H9 (cell line): ENCODE measurements around the gene RET. TPM values are rescaled to one million over a fixed set of nuclear protein-coding genes. Genes with fewer than 3 reads are reported as not detected.

Experiments used
- DNase-seq: peaks from one replicate; pipeline ENCODE4 v3.0.0-alpha.2; 2017
- H2AFZ ChIP-seq: one replicate; pipeline ENCODE4 v1.6.1; 2013; ENCODE audit warnings: mild to moderate bottlenecking, low read length, control low read depth, moderate library complexity
- H2AK5ac ChIP-seq: 2 replicates; pipeline ENCODE4 v1.6.1; 2013; ENCODE audit warnings: low read length, control low read depth, mixed read lengths; ENCODE audit not compliant: insufficient read length
- H2BK120ac ChIP-seq: one replicate; pipeline ENCODE4 v1.6.1; 2013; ENCODE audit warnings: low read depth, mild to moderate bottlenecking, low read length, control low read depth, inconsistent platforms; ENCODE audit not compliant: poor library complexity, severe bottlenecking
- H2BK12ac ChIP-seq: 2 replicates; pipeline ENCODE4 v1.6.1; 2013; ENCODE audit warnings: low read length, control low read depth, mixed read lengths, low read depth; ENCODE audit not compliant: insufficient read length
- H2BK15ac ChIP-seq: 2 replicates; pipeline ENCODE4 v1.6.1; 2013; ENCODE audit warnings: low read depth, low read length, control low read depth
- H2BK20ac ChIP-seq: one replicate; pipeline ENCODE4 v1.6.1; 2013; ENCODE audit warnings: low read depth, mild to moderate bottlenecking, low read length, control low read depth, inconsistent platforms; ENCODE audit not compliant: poor library complexity, severe bottlenecking
- H2BK5ac ChIP-seq: 2 replicates; pipeline ENCODE4 v1.6.1; 2013; ENCODE audit warnings: low read length, control low read depth, mixed read lengths; ENCODE audit not compliant: insufficient read length
- H3K14ac ChIP-seq: 2 replicates; pipeline ENCODE4 v1.6.1; 2013; ENCODE audit warnings: low read length, control low read depth; ENCODE audit not compliant: insufficient read depth
- H3K18ac ChIP-seq: 2 replicates; pipeline ENCODE4 v1.6.1; 2013; ENCODE audit warnings: low read depth, mild to moderate bottlenecking, mixed read lengths, low read length, control low read depth; ENCODE audit not compliant: insufficient read length
- H3K23ac ChIP-seq: 2 replicates; pipeline ENCODE4 v1.6.1; 2013; ENCODE audit warnings: low read length, control low read depth, mixed read lengths, low read depth; ENCODE audit not compliant: insufficient read length
- H3K23me2 ChIP-seq: 2 replicates; pipeline ENCODE4 v1.6.1; 2013; ENCODE audit warnings: low read depth, mild to moderate bottlenecking, mixed read lengths, low read length, control low read depth; ENCODE audit not compliant: insufficient read length, poor library complexity, severe bottlenecking
- H3K27ac ChIP-seq: 2 replicates; pipeline ENCODE4 v1.5.1; 2013; ENCODE audit warnings: low read length, control low read depth, mixed read lengths, low read depth; ENCODE audit not compliant: insufficient read length
- H3K27me3 ChIP-seq: 2 replicates; pipeline ENCODE4 v1.6.1; 2013; ENCODE audit warnings: low read length, control low read depth, inconsistent platforms; ENCODE audit not compliant: insufficient read depth
- H3K4ac ChIP-seq: 2 replicates; pipeline ENCODE4 v1.6.1; 2013; ENCODE audit warnings: low read depth, mild to moderate bottlenecking, control low read depth, inconsistent platforms, low read length, moderate library complexity
- H3K4me1 ChIP-seq: 2 replicates; pipeline ENCODE4 v1.6.1; 2013; ENCODE audit warnings: low read length, control low read depth, inconsistent platforms; ENCODE audit not compliant: insufficient read depth
- H3K4me2 ChIP-seq: 2 replicates; pipeline ENCODE4 v1.6.1; 2013; ENCODE audit warnings: low read length, control low read depth, mixed read lengths; ENCODE audit not compliant: insufficient read length, insufficient read depth
- H3K56ac ChIP-seq: 2 replicates; pipeline ENCODE4 v1.6.1; 2013; ENCODE audit warnings: low read depth, mild to moderate bottlenecking, mixed read lengths, low read length, control low read depth; ENCODE audit not compliant: insufficient read length
- H3K79me1 ChIP-seq: 2 replicates; pipeline ENCODE4 v1.6.1; 2013; ENCODE audit warnings: low read depth, mild to moderate bottlenecking, moderate library complexity, low read length, control low read depth, inconsistent platforms; ENCODE audit not compliant: insufficient read depth, poor library complexity, severe bottlenecking
- H3K79me2 ChIP-seq: 2 replicates; pipeline ENCODE4 v1.6.1; 2013; ENCODE audit warnings: low read length, control low read depth, inconsistent platforms; ENCODE audit not compliant: insufficient read depth
- H3K9ac ChIP-seq: 2 replicates; pipeline ENCODE4 v1.6.1; 2013; ENCODE audit warnings: low read length, control low read depth, mixed read lengths; ENCODE audit not compliant: insufficient read length; ENCODE audit errors: extremely low read depth
- H3K9me3 ChIP-seq: one replicate; pipeline ENCODE4 v1.6.1; 2013; ENCODE audit warnings: low read depth, low read length, inconsistent platforms; ENCODE audit not compliant: control insufficient read depth
- H3T11ph ChIP-seq: one replicate; pipeline ENCODE4 v1.6.1; 2013; ENCODE audit warnings: mild to moderate bottlenecking, low read length, control low read depth, inconsistent platforms
- H4K20me1 ChIP-seq: one replicate; pipeline ENCODE4 v1.6.1; 2013; ENCODE audit not compliant: control insufficient read depth, insufficient read length, insufficient read depth
- H4K5ac ChIP-seq: 2 replicates; pipeline ENCODE4 v1.6.1; 2013; ENCODE audit warnings: low read depth, mild to moderate bottlenecking, mixed read lengths, low read length, control low read depth; ENCODE audit not compliant: insufficient read length
- H4K8ac ChIP-seq: replicated peaks from 2 replicates; pipeline ENCODE4 v1.6.1; 2013; ENCODE audit warnings: low read length, control low read depth, mixed read lengths, low read depth; ENCODE audit not compliant: insufficient read length
- H4K91ac ChIP-seq: 2 replicates; pipeline ENCODE4 v1.6.1; 2013; ENCODE audit warnings: low read depth, mild to moderate bottlenecking, moderate library complexity, mixed read lengths, low read length, control low read depth; ENCODE audit not compliant: insufficient read length
- H3K27ac Mint-ChIP-seq, 3 experiments: 2 replicates in 2 of 3; 3 replicates in 1 of 3; pipeline ENCODE4 v1.8.0; 2020 to 2021; ENCODE audit warnings: mixed read lengths in 3 of 3, mild to moderate bottlenecking in 1 of 3, moderate library complexity in 1 of 3
- H3K27me3 Mint-ChIP-seq: 2 replicates; pipeline ENCODE4 v1.8.0; 2021; ENCODE audit warnings: low read depth, mild to moderate bottlenecking, moderate library complexity, mixed read lengths
- H3K36me3 Mint-ChIP-seq, 3 experiments: 2 replicates in 2 of 3; 3 replicates in 1 of 3; pipeline ENCODE4 v1.8.0; 2020 to 2021; ENCODE audit warnings: low read depth in 3 of 3, mixed read lengths in 3 of 3; ENCODE audit not compliant: insufficient read depth in 1 of 3
- H3K4me1 Mint-ChIP-seq, 2 experiments: 2 replicates each; pipeline ENCODE4 v1.8.0; 2020; ENCODE audit warnings: mixed read lengths in 2 of 2
- H3K4me3 Mint-ChIP-seq, 2 experiments: 2 replicates in 1 of 2; 3 replicates in 1 of 2; pipeline ENCODE4 v1.8.0; 2020 to 2021; ENCODE audit warnings: mild to moderate bottlenecking in 2 of 2, mixed read lengths in 2 of 2, moderate library complexity in 1 of 2
- H3K9me3 Mint-ChIP-seq, 2 experiments: 2 replicates in 1 of 2; 3 replicates in 1 of 2; pipeline ENCODE4 v1.8.0; 2020; ENCODE audit warnings: mild to moderate bottlenecking in 2 of 2, mixed read lengths in 2 of 2, moderate library complexity in 1 of 2
- CTCF ChIP-seq: fragments of 200-600 bp; sonication (generic); conservative IDR thresholded peaks from 3 replicates; pipeline ENCODE4 v1.8.0; 2021; ENCODE audit warnings: antibody characterized with exemption, mild to moderate bottlenecking
- WGBS: extraction: QIAGEN DNeasy Blood & Tissue Kit; methylation state at CpG from one replicate; pipeline ENCODE4 v1.1.7; 2013; ENCODE audit warnings: missing lambda C conversion rate, low lambda C conversion rate, mixed read lengths; ENCODE audit not compliant: insufficient read length; ENCODE audit errors: extremely low coverage; 5-methylcytosine and 5-hydroxymethylcytosine counted together
- total RNA-seq: library from RNA; stranded (reverse); gene quantifications from 2 replicates; pipeline ENCODE4 v1.2.1, GENCODE V29; 2021

RET gene
- total RNA-seq, 1 experiment from 2014 or later = 12.2 TPM

GRCh38 chr10:43074827-43075611 is 1.9 kb upstream of the RET start:
- H3K27ac Mint-ChIP-seq = no peak overlapping the region
- H3K4me3 Mint-ChIP-seq = no peak overlapping the region
- H2BK15ac ChIP-seq = no peak overlapping the region
- no peak overlapping the region for H4K8ac ChIP-seq
- no CpG with 5 or more reads among the region's 12 CpGs for WGBS
- H2BK120ac ChIP-seq = no peak overlapping the region
- H3K4me1 ChIP-seq = no peaks in the 10 kb centered on the region
- H3K4me2 ChIP-seq = no peak overlapping the region
- H3K79me2 ChIP-seq = no peaks in the 10 kb centered on the region
- no peak overlapping the region for H2BK12ac ChIP-seq
- H3K4ac ChIP-seq = no peak overlapping the region
- H3K9me3 Mint-ChIP-seq = no peaks in the 10 kb centered on the region; a peak in 2 of 5 replicates
- H3K18ac ChIP-seq = no peak overlapping the region
- no peak overlapping the region for H3T11ph ChIP-seq
- H3K56ac ChIP-seq = no peak overlapping the region
- H3K23ac ChIP-seq = no peak overlapping the region
- H4K5ac ChIP-seq = no peak overlapping the region
- H3K27me3 ChIP-seq = peaks cover 20% of the 10 kb centered on the region
- H3K9ac ChIP-seq = no peak overlapping the region
- no peak overlapping the region for H4K91ac ChIP-seq
- peaks cover 10% of the 10 kb centered on the region for H3K23me2 ChIP-seq
- no peak for DNase-seq
- TF ChIP-seq CTCF = no peak
- peaks cover 0 to 2% (median 0%) of the 10 kb centered on the region in 3 experiments; a peak in 1 of 7 replicates for H3K36me3 Mint-ChIP-seq
- no peak overlapping the region for H3K27ac ChIP-seq
- peaks cover 8 to 13% of the 10 kb centered on the region in 2 experiments; a peak in 3 of 4 replicates for H3K4me1 Mint-ChIP-seq
- H4K20me1 ChIP-seq = no peaks in the 10 kb centered on the region
- H3K9me3 ChIP-seq = no peaks in the 10 kb centered on the region
- no peak overlapping the region for H2BK5ac ChIP-seq
- H3K79me1 ChIP-seq = no peaks in the 10 kb centered on the region
- H3K27me3 Mint-ChIP-seq = peaks cover 62% of the 10 kb centered on the region
- no peak overlapping the region for H2AK5ac ChIP-seq
- H2AFZ ChIP-seq = no peak overlapping the region
- H2BK20ac ChIP-seq = no peak overlapping the region
- no peak overlapping the region for H3K14ac ChIP-seq
